ENCODE data around the gene FBLN1. TPM values are rescaled to one million over a fixed set of nuclear protein-coding genes. Genes with fewer than 3 reads are reported as not detected.

The FBLN1 gene
- total and polyA plus RNA-seq, 9 of the 15 experiments (the other 6 are each of a cell fraction or from before 2014, with no cell fraction given): 0.66 TPM; not detected in 8

- POLR2A ChIA-PET: no interaction called here
- Histone ChIP-seq H3K4me1 (replicated peaks in 1 of 2; ENCODE audit: control insufficient read depth in 2 of 2, insufficient read depth in 2 of 2, low read length in 2 of 2) (peaks cover 0 to under 1% of the 10 kb centered on the region in 2 experiments; a peak in 2 of 5 replicates), H3K27me3 (ENCODE audit: control insufficient read depth in 2 of 2, insufficient read depth in 2 of 2, low read length in 2 of 2) (peaks cover 6 to 75% of the 10 kb centered on the region in 2 experiments; a peak in 4 of 5 replicates), H4K20me1 (replicated peaks; ENCODE audit: control insufficient read depth, insufficient read depth, low read length) (0 out of 2 replicates have a peak, but pooled peaks cover 3% of the 10 kb centered on the region), H3K27ac (ENCODE audit: extremely low read depth, low read depth, low read length) (no peak overlapping the region), H3K79me2 (ENCODE audit: control insufficient read depth, insufficient read depth, low read length) (no peaks in the 10 kb centered on the region), H2AFZ (ENCODE audit: low read depth, low read length) (no peak overlapping the region), H3K36me3 (ENCODE audit: control insufficient read depth, insufficient read depth, low read length) (no peaks in the 10 kb centered on the region), H3K9me3 (replicated peaks; ENCODE audit: control insufficient read depth, insufficient read depth, low read depth, low read length) (no peaks in the 10 kb centered on the region), H3K4me2 (ENCODE audit: insufficient read depth, low read length) (no peak overlapping the region), H3K9ac (ENCODE audit: insufficient read depth in 1 of 2, low read depth in 2 of 2, low read length in 2 of 2) (no peak overlapping the region), H3K9me1 (ENCODE audit: control insufficient read depth, insufficient read depth, low read length) (no peaks in the 10 kb centered on the region), H3K4me3 (no peak overlapping the region)
- 22% methylated on average over 9 of the region's 13 CpGs for WGBS (ENCODE audit: insufficient coverage, low coverage, missing lambda C conversion rate)
- DNase-seq (ENCODE audit: extremely low read depth in 1 of 4, low spot score in 3 of 4) (peak in 1 of 4 experiments; percentile 13), FAIRE-seq (no peak), ATAC-seq (no peak)
- TF ChIP-seq NFIC (IDR thresholded peaks at IDR 0.05) (0 out of 2 replicates have a peak, but pooled peaks have one; percentile 46), ZBTB26 (CRISPR knock-in tag; IDR thresholded peaks at IDR 0.05) (no peak), ZNF79 (CRISPR knock-in tag; IDR thresholded peaks at IDR 0.05; ENCODE audit: low read depth) (no peak), ATF3 (IDR thresholded peaks at IDR 0.05) (no peak), ATF3 (CRISPR knock-in tag; conservative IDR thresholded peaks at IDR 0.05) (no peak), ZBTB49 (CRISPR knock-in tag; IDR thresholded peaks at IDR 0.05; ENCODE audit: borderline replicate concordance) (no peak), POLR3G (IDR thresholded peaks at IDR 0.05; ENCODE audit: extremely low read depth, insufficient read length, insufficient replicate concordance) (no peak), ZSCAN29 (IDR thresholded peaks at IDR 0.05) (no peak), NR2C1 (IDR thresholded peaks at IDR 0.05) (no peak), NR2C1 (tag; IDR thresholded peaks at IDR 0.05) (no peak)
- intact Hi-C loops (cut with micrococcal nuclease): no loop called here
- in situ Hi-C loops (cut with MboI): no loop called here
- CTCF ChIA-PET (ENCODE audit: low intra/inter-chr PET ratio): no interaction called here
- no TSS peak for BruUV-seq (replicated peaks)
Observed at GRCh38 chr22:45585437-45585755, 82.7 kb downstream of the FBLN1 start.

Measured in K562 (cell line).